Measurements from ENCODE around the gene APC2.

DNA sequence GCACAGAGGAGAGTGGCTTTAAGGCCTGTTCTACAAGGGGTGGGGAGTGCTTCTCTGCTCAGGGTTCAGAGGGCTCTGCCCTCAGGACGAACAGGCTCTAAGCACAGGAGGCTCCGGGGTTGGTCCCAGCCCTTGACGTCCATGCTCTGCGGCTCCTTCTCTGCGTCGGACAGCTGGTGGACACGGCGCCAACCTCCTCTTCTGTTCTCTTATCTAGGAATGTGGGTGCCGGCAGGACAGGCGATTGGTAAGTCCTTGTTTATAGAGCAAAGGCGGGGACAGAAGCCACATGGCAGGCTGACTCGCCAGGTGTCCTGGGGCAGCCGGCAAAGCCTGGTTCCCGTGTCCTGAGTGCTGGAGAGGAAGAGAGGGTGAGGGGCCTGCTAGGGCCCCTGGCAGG, 20.2 kb upstream of the APC2 start:
- TF ChIP-seq EZH2 (IDR thresholded peaks at IDR 0.05): no peak
- TF ChIP-seq FOXP2 (optimal IDR thresholded peaks at IDR 0.05; ENCODE audit: control extremely low read depth, extremely low read length, insufficient read depth): no peak
- no peak for TF ChIP-seq POLR2AphosphoS5 (IDR thresholded peaks at IDR 0.05; ENCODE audit: borderline replicate concordance, low read depth, low read length)

Data from SK-N-MC (cell line).